Measurements from ENCODE around the gene ATP2A2.

Gene ATP2A2

DNA sequence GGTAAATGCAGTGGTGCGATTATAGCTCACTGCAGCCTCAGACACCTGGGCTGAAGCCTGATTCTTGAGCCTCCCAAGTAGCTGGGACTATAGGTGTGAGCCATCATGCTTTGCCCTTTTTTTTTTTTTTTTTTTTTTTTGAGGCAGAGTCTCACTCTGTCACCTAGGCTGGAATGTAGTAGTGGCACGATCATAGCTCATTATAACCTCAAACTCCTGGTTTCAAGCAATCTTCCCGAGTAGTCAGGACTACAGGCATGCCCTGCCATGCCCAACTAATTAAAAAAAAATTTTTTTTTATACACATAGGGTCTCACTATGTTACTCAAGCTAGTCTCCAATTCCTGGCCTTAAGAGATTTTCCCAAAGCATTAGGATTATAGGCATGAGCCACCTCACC, 6.9 kb downstream of the ATP2A2 start:
- Histone ChIP-seq H3K4me3 (ENCODE audit: insufficient read depth in 1 of 2, low read depth in 1 of 2, low read length in 2 of 2) (no peak overlapping the region), H2AFZ (ENCODE audit: low read depth, low read length) (no peak overlapping the region), H3K4ac (ENCODE audit: low read depth in 1 of 2, low read length in 2 of 2) (no peak overlapping the region), H2BK12ac (ENCODE audit: low read length in 2 of 2) (no peak overlapping the region), H4K91ac (ENCODE audit: low read length) (no peak overlapping the region), H3K4me1 (ENCODE audit: control insufficient read depth, insufficient read depth, low read depth, low read length) (no peaks in the 10 kb centered on the region), H3K23ac (ENCODE audit: low read length in 2 of 2) (no peak overlapping the region), H2BK5ac (ENCODE audit: low read depth, low read length, poor library complexity, severe bottlenecking) (no peak overlapping the region), H3K27ac (ENCODE audit: low read length, poor library complexity, severe bottlenecking) (peak overlapping the region; percentile 3), H3K36me3 (ENCODE audit: control insufficient read depth in 1 of 2, insufficient read depth in 2 of 2, low read depth in 1 of 2, low read length in 2 of 2) (peaks cover 30 to 87% of the 10 kb centered on the region in 2 experiments), H3K9me3 (ENCODE audit: control insufficient read depth, low read length) (no peaks in the 10 kb centered on the region), H2AK5ac (ENCODE audit: low read length, severe bottlenecking) (no peak overlapping the region), H3K4me2 (ENCODE audit: low read length, poor library complexity, severe bottlenecking) (no peak overlapping the region), H3K18ac (ENCODE audit: low read depth in 1 of 2, low read length in 2 of 2) (no peak overlapping the region), H3K14ac (ENCODE audit: low read length in 2 of 2) (no peak overlapping the region), H3K79me1 (replicated peaks; ENCODE audit: low read length, poor library complexity, severe bottlenecking) (no peaks in the 10 kb centered on the region), H3K27me3 (ENCODE audit: control insufficient read depth in 1 of 2, insufficient read depth in 1 of 2, low read length in 2 of 2) (no peaks in the 10 kb centered on the region), H2BK120ac (ENCODE audit: low read depth, low read length) (no peak overlapping the region), H3K9ac (ENCODE audit: low read length) (peak overlapping the region; percentile 0), H4K8ac (ENCODE audit: low read length) (no peak overlapping the region), H2BK15ac (ENCODE audit: low read depth, poor library complexity, severe bottlenecking) (no peak overlapping the region)
- 98% methylated on average over 3 of the region's 3 CpGs for WGBS
- DNase-seq, result no peak

- Histone ChIP-seq H2BK5ac (ENCODE audit: low read depth, low read length, poor library complexity, severe bottlenecking) (no peak overlapping the region), H3K18ac (ENCODE audit: low read depth in 1 of 2, low read length in 2 of 2) (peak overlapping the region in 1 of 2 experiments; percentile 24), H3K14ac (ENCODE audit: low read length in 2 of 2) (no peak overlapping the region), H4K91ac (ENCODE audit: low read length) (no peak overlapping the region), H4K8ac (ENCODE audit: low read length) (no peak overlapping the region), H2BK120ac (ENCODE audit: low read depth, low read length) (peak overlapping the region; percentile 19), H3K4me3 (ENCODE audit: insufficient read depth in 1 of 2, low read depth in 1 of 2, low read length in 2 of 2) (peak overlapping the region in 1 of 2 experiments; percentile 30), H2AFZ (ENCODE audit: low read depth, low read length) (no peak overlapping the region), H3K9ac (ENCODE audit: low read length) (peak overlapping the region; percentile 67), H3K27ac (ENCODE audit: low read length, poor library complexity, severe bottlenecking) (peak overlapping the region; percentile 47), H3K79me1 (replicated peaks; ENCODE audit: low read length, poor library complexity, severe bottlenecking) (no peaks in the 10 kb centered on the region), H3K9me3 (ENCODE audit: control insufficient read depth, low read length) (no peaks in the 10 kb centered on the region), H3K23ac (ENCODE audit: low read length in 2 of 2) (no peak overlapping the region), H3K4ac (ENCODE audit: low read depth in 1 of 2, low read length in 2 of 2) (no peak overlapping the region), H3K36me3 (ENCODE audit: control insufficient read depth in 1 of 2, insufficient read depth in 2 of 2, low read depth in 1 of 2, low read length in 2 of 2) (peaks cover 39 to 82% of the 10 kb centered on the region in 2 experiments), H2AK5ac (ENCODE audit: low read length, severe bottlenecking) (no peak overlapping the region), H2BK15ac (ENCODE audit: low read depth, poor library complexity, severe bottlenecking) (no peak overlapping the region), H3K27me3 (ENCODE audit: control insufficient read depth in 1 of 2, insufficient read depth in 1 of 2, low read length in 2 of 2) (no peaks in the 10 kb centered on the region), H3K4me1 (ENCODE audit: control insufficient read depth, insufficient read depth, low read depth, low read length) (no peaks in the 10 kb centered on the region), H2BK12ac (ENCODE audit: low read length in 2 of 2) (no peak overlapping the region), H3K4me2 (ENCODE audit: low read length, poor library complexity, severe bottlenecking) (no peak overlapping the region)
- DNase-seq, result no peak
- WGBS, result 75% methylated on average over 1 of the region's 3 CpGs
Observed at GRCh38 chr12:110289044-110289710, 8.1 kb downstream of the ATP2A2 start.

DNA sequence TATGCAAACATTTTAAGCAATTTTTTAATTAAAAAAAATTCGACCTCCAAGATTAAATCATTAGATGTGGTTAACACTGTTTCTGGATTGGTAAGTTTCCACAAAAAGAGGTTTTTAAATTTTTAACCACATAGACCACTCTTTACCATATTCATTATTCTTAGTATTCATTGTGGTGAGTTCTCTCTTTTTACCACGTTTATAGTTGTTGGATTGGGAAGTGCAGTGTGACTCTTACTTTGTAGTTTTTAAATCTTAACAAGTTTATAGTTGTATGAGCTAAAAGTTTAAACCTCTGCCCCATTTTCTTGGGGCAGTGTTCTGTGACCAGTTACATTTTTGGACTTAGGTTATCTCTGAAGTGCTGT, 8.6 kb downstream of the ATP2A2 start:
- peaks cover 4% of the 10 kb centered on the region for H3K79me1 ChIP-seq (replicated peaks; ENCODE audit: low read length, poor library complexity, severe bottlenecking)
- H4K8ac ChIP-seq (ENCODE audit: low read length), result no peak overlapping the region
- H2AFZ ChIP-seq (ENCODE audit: low read depth, low read length), result no peak overlapping the region
- no peak overlapping the region for H2BK5ac ChIP-seq (ENCODE audit: low read depth, low read length, poor library complexity, severe bottlenecking)
- H3K9ac ChIP-seq (ENCODE audit: low read length), result peak overlapping the region; percentile 67
- no CpG with 5 or more reads among the region's 2 CpGs for WGBS
- H3K4ac ChIP-seq (ENCODE audit: low read depth in 1 of 2, low read length in 2 of 2), result no peak overlapping the region
- H2BK120ac ChIP-seq (ENCODE audit: low read depth, low read length), result no peak overlapping the region
- no peak overlapping the region for H4K91ac ChIP-seq (ENCODE audit: low read length)
- no peaks in the 10 kb centered on the region for H3K27me3 ChIP-seq (ENCODE audit: control insufficient read depth in 1 of 2, insufficient read depth in 1 of 2, low read length in 2 of 2)
- no peak for DNase-seq
- H3K36me3 ChIP-seq (ENCODE audit: control insufficient read depth in 1 of 2, insufficient read depth in 2 of 2, low read depth in 1 of 2, low read length in 2 of 2), result peaks cover 44 to 82% of the 10 kb centered on the region in 2 experiments
- H2BK12ac ChIP-seq (ENCODE audit: low read length in 2 of 2), result no peak overlapping the region
- H2AK5ac ChIP-seq (ENCODE audit: low read length, severe bottlenecking), result no peak overlapping the region
- no peak overlapping the region for H3K4me3 ChIP-seq (ENCODE audit: insufficient read depth in 1 of 2, low read depth in 1 of 2, low read length in 2 of 2)
- no peak overlapping the region for H3K23ac ChIP-seq (ENCODE audit: low read length in 2 of 2)
- H3K14ac ChIP-seq (ENCODE audit: low read length in 2 of 2), result no peak overlapping the region
- no peak overlapping the region for H3K27ac ChIP-seq (ENCODE audit: low read length, poor library complexity, severe bottlenecking)
- no peaks in the 10 kb centered on the region for H3K9me3 ChIP-seq (ENCODE audit: control insufficient read depth, low read length)
- no peak overlapping the region for H3K18ac ChIP-seq (ENCODE audit: low read depth in 1 of 2, low read length in 2 of 2)
- no peak overlapping the region for H2BK15ac ChIP-seq (ENCODE audit: low read depth, poor library complexity, severe bottlenecking)
- H3K4me1 ChIP-seq (ENCODE audit: control insufficient read depth, insufficient read depth, low read depth, low read length), result no peaks in the 10 kb centered on the region
- H3K4me2 ChIP-seq (ENCODE audit: low read length, poor library complexity, severe bottlenecking), result no peak overlapping the region

GRCh38 chr12:110301065-110301806, 20.2 kb downstream of the ATP2A2 start:
- WGBS, result 91% methylated on average over 5 of the region's 5 CpGs
- Histone ChIP-seq H2BK15ac (ENCODE audit: low read depth, poor library complexity, severe bottlenecking) (no peak overlapping the region), H3K27ac (ENCODE audit: low read length, poor library complexity, severe bottlenecking) (no peak overlapping the region), H2BK12ac (ENCODE audit: low read length in 2 of 2) (no peak overlapping the region), H3K79me1 (replicated peaks; ENCODE audit: low read length, poor library complexity, severe bottlenecking) (peaks cover 4% of the 10 kb centered on the region), H3K4me1 (ENCODE audit: control insufficient read depth, insufficient read depth, low read depth, low read length) (peaks cover 2% of the 10 kb centered on the region), H3K4me2 (ENCODE audit: low read length, poor library complexity, severe bottlenecking) (no peak overlapping the region), H2BK120ac (ENCODE audit: low read depth, low read length) (no peak overlapping the region), H2AFZ (ENCODE audit: low read depth, low read length) (no peak overlapping the region), H3K23ac (ENCODE audit: low read length in 2 of 2) (no peak overlapping the region), H3K4me3 (ENCODE audit: insufficient read depth in 1 of 2, low read depth in 1 of 2, low read length in 2 of 2) (no peak overlapping the region), H3K18ac (ENCODE audit: low read depth in 1 of 2, low read length in 2 of 2) (no peak overlapping the region), H4K8ac (ENCODE audit: low read length) (no peak overlapping the region), H3K36me3 (ENCODE audit: control insufficient read depth in 1 of 2, insufficient read depth in 2 of 2, low read depth in 1 of 2, low read length in 2 of 2) (peaks cover 46 to 91% of the 10 kb centered on the region in 2 experiments), H3K9me3 (ENCODE audit: control insufficient read depth, low read length) (no peaks in the 10 kb centered on the region), H3K14ac (ENCODE audit: low read length in 2 of 2) (no peak overlapping the region), H3K9ac (ENCODE audit: low read length) (peak overlapping the region; percentile 4), H2BK5ac (ENCODE audit: low read depth, low read length, poor library complexity, severe bottlenecking) (no peak overlapping the region), H4K91ac (ENCODE audit: low read length) (no peak overlapping the region), H3K27me3 (ENCODE audit: control insufficient read depth in 1 of 2, insufficient read depth in 1 of 2, low read length in 2 of 2) (no peaks in the 10 kb centered on the region), H2AK5ac (ENCODE audit: low read length, severe bottlenecking) (no peak overlapping the region), H3K4ac (ENCODE audit: low read depth in 1 of 2, low read length in 2 of 2) (no peak overlapping the region)
- DNase-seq, result no peak

Data from mesenchymal stem cell (in vitro differentiated cells and primary cell).